HepG2 (cell line): ENCODE results near the gene PIK3C2B. TPM values are rescaled to one million over a fixed set of nuclear protein-coding genes. Genes with fewer than 3 reads are reported as not detected.

Experiments used
- ATAC-seq: fragments of 200-7000 bp; cut with Tn5 transposase; 3 replicates; pipeline ENCODE4 v1.9.1; 2020; ENCODE audit warnings: mild to moderate bottlenecking, moderate library complexity
- BruUV-seq: library from RNA; stranded (reverse); fragments of 400-500 nt; replicated peaks from 2 replicates; lab custom pipeline; 2021; lab: Mats Ljungman, UMichigan
- CTCF ChIA-PET: fragments of 300-600 bp; formaldehyde crosslinking; extraction: SDS; loops from one replicate; lab custom pipeline; 2021; ENCODE audit warnings: low total read pairs, inconsistent platforms, low intra/inter-chr PET ratio; lab: Yijun Ruan, JAX
- POLR2A ChIA-PET: fragments of 350-600 bp; sonication (Branson Sonifier 250); formaldehyde crosslinking; loops from one replicate; lab custom pipeline; 2020; ENCODE audit warnings: antibody characterized with exemption, inconsistent platforms; lab: Yijun Ruan, JAX
- DNase-seq: peaks from one replicate; pipeline ENCODE4 v3.0.0-alpha.2; 2015; ENCODE audit warnings: low spot score
- FAIRE-seq: peaks from 3 replicates; lab custom pipeline; 2011; peaks lifted over from hg19 to GRCh38; lab: Jason Lieb, UNC
- H2AFZ ChIP-seq: one replicate; pipeline ENCODE4 v1.6.1; 2011; ENCODE audit warnings: low read length, inconsistent platforms
- H3K27ac ChIP-seq: fragments of 300-600 bp; 3 replicates; pipeline ENCODE4 v1.8.0; 2011; ENCODE audit warnings: mixed run types, mild to moderate bottlenecking, mixed read lengths, low read length, inconsistent platforms; ENCODE audit not compliant: insufficient read depth; ENCODE audit errors: extremely low read length
- H3K27me3 ChIP-seq, 2 experiments: fragments of 200-600 bp in 1 of 2; 2 replicates in 1 of 2; 3 replicates in 1 of 2; pipeline versions ENCODE4 v1.6.0 to v1.8.0; 2011; ENCODE audit warnings: low read length in 2 of 2, mild to moderate bottlenecking in 2 of 2, moderate library complexity in 2 of 2, inconsistent platforms in 1 of 2; ENCODE audit not compliant: insufficient read depth in 2 of 2, control insufficient read depth in 1 of 2
- H3K36me3 ChIP-seq, 2 experiments: fragments of 200-600 bp in 1 of 2; replicated peaks in 1 of 2; 2 replicates in 1 of 2; 3 replicates in 1 of 2; pipeline versions ENCODE4 v1.5.1 to v1.8.0; 2011; ENCODE audit warnings: low read length in 2 of 2, inconsistent platforms in 1 of 2; ENCODE audit not compliant: insufficient read depth in 2 of 2, control insufficient read depth in 1 of 2
- H3K4me1 ChIP-seq: 2 replicates; pipeline ENCODE4 v1.5.1; 2012; ENCODE audit warnings: low read length, inconsistent platforms; ENCODE audit not compliant: insufficient read depth
- H3K4me2 ChIP-seq: 2 replicates; pipeline ENCODE4 v1.6.0; 2011; ENCODE audit warnings: low read depth, low read length, inconsistent platforms
- H3K4me3 ChIP-seq, 3 experiments: fragments of 200-600 bp in 1 of 3; sonication (generic), shearing (Covaris generic) in 1 of 3; replicated peaks in 1 of 3; 2 replicates each; pipeline ENCODE4 v1.5.1; 2011 to 2016; ENCODE audit warnings: low read length in 3 of 3, inconsistent platforms in 2 of 3, low read depth in 2 of 3, mild to moderate bottlenecking in 2 of 3, control low read depth in 1 of 3, mixed read lengths in 1 of 3; ENCODE audit not compliant: insufficient read depth in 1 of 3
- H3K79me2 ChIP-seq: one replicate; pipeline ENCODE4 v1.6.1; 2011; ENCODE audit warnings: low read length, inconsistent platforms; ENCODE audit not compliant: insufficient read depth
- H3K9ac ChIP-seq: 2 replicates; pipeline ENCODE4 v1.6.0; 2011; ENCODE audit warnings: mild to moderate bottlenecking, low read depth, low read length, inconsistent platforms; ENCODE audit not compliant: insufficient read depth
- H3K9me3 ChIP-seq: 2 replicates; pipeline ENCODE4 v1.5.1; 2012; ENCODE audit warnings: mild to moderate bottlenecking, low read length
- H4K20me1 ChIP-seq: 2 replicates; pipeline ENCODE4 v1.6.0; 2011; ENCODE audit warnings: inconsistent platforms, mild to moderate bottlenecking, low read length, moderate library complexity; ENCODE audit not compliant: insufficient read depth
- AGO2 ChIP-seq: fragments of 200-400 bp; formaldehyde crosslinking; optimal IDR thresholded peaks from 2 replicates; pipeline ENCODE3; 2017; ENCODE audit warnings: mild to moderate bottlenecking, low read depth, low read length, moderate library complexity
- DMAP1 ChIP-seq: IDR thresholded peaks from 2 replicates; pipeline ENCODE4 v1.6.1; 2016
- GATAD2A ChIP-seq: IDR thresholded peaks from 2 replicates; pipeline ENCODE4 v1.6.1; 2016
- KLF12 ChIP-seq: sonication (generic); formaldehyde crosslinking; IDR thresholded peaks from 2 replicates; pipeline ENCODE4 v1.4.0; 2020; ENCODE audit warnings: missing genetic modification reagents, borderline replicate concordance
- NFYC ChIP-seq: IDR thresholded peaks from 2 replicates; pipeline ENCODE4 v1.6.1; 2016; ENCODE audit warnings: missing genetic modification reagents, missing compliant biosample characterization
- RELA ChIP-seq: sonication (generic); formaldehyde crosslinking; IDR thresholded peaks from 2 replicates; pipeline ENCODE4 v1.4.0; 2020; ENCODE audit warnings: missing genetic modification reagents
- ZBTB42 ChIP-seq: sonication (generic); formaldehyde crosslinking; IDR thresholded peaks from 2 replicates; pipeline ENCODE4 v1.5.0; 2020; ENCODE audit warnings: mild to moderate bottlenecking, missing genetic modification reagents
- ZFP90 ChIP-seq: sonication (generic); formaldehyde crosslinking; IDR thresholded peaks from 2 replicates; pipeline ENCODE4 v1.8.0; 2022; ENCODE audit warnings: missing genetic modification reagents, mild to moderate bottlenecking, inconsistent platforms, borderline replicate concordance
- ZNF556 ChIP-seq: sonication (generic); formaldehyde crosslinking; IDR thresholded peaks from 2 replicates; pipeline ENCODE4 v1.4.0; 2020; ENCODE audit warnings: mild to moderate bottlenecking, missing genetic modification reagents, borderline replicate concordance
- ZNF652 ChIP-seq: IDR thresholded peaks from 2 replicates; pipeline ENCODE4 v1.6.1; 2016; ENCODE audit warnings: low read depth, borderline replicate concordance
- WGBS: methylation state at CpG from one replicate; pipeline ENCODE4 v1.1.6; 2017; ENCODE audit warnings: low lambda C conversion rate; 5-methylcytosine and 5-hydroxymethylcytosine counted together
- in situ Hi-C: cut with HindIII; loops from 2 replicates; pipeline ENCODE4 v1.10.0; 2017; ENCODE audit warnings: low pct_unique_long_range_greater_than_20kb; ENCODE audit not compliant: extremely low pct_ligation_motif_present
- intact Hi-C: fragments of 100-400 bp; cut with micrococcal nuclease; formaldehyde crosslinking; loops from one replicate; pipeline ENCODE4 v1.10.0; 2022; ENCODE audit not compliant: unreplicated experiment
- polyA plus RNA-seq, 8 experiments: library from polyadenylated mRNA; depleted of rRNA in 3 of 8; stranded (reverse) in 7 of 8; unstranded in 1 of 8; fragments of >200 nt; fragmentation: Illumina TruSeq in 4 of 8; extraction: Trizol in 4 of 8; gene quantifications; 2 replicates each; pipeline versions ENCODE4 v1.2.1 to v1.2.3, GENCODE V29; 2011 to 2016; ENCODE audit warnings: low read depth in 4 of 8, missing spikeins in 1 of 8, mixed read lengths in 1 of 8; ENCODE audit not compliant: insufficient read depth in 1 of 8
- total RNA-seq, 5 experiments: library from RNA; depleted of rRNA; stranded (reverse); fragments of >200 nt; fragmentation: Illumina TruSeq; extraction: Trizol; gene quantifications; 2 replicates each; pipeline ENCODE4 v1.2.3, GENCODE V29; 2016; ENCODE audit warnings: low read depth in 1 of 5
- TF ChIP-seq, protein P1 (sequence below), 2 experiments: sonication (generic) in 1 of 2; formaldehyde crosslinking in 1 of 2; IDR thresholded peaks; 2 replicates each; pipeline versions ENCODE4 v1.4.0 to v1.6.1; 2018 to 2020; ENCODE audit warnings: missing genetic modification reagents in 2 of 2, borderline replicate concordance in 1 of 2, low read depth in 1 of 2, mild to moderate bottlenecking in 1 of 2, missing biosample characterization in 1 of 2
- TF ChIP-seq, protein P2 (sequence below): sonication (generic); formaldehyde crosslinking; IDR thresholded peaks from 2 replicates; pipeline ENCODE4 v1.8.0; 2022; ENCODE audit warnings: mild to moderate bottlenecking, missing genetic modification reagents; ENCODE audit not compliant: insufficient replicate concordance

Gene PIK3C2B
- total and polyA plus RNA-seq, 2 of the 13 experiments (the other 11 are each of a cell fraction or from before 2014, with no cell fraction given) = 3.4 to 4.5 TPM

- TF ChIP-seq GATAD2A (CRISPR knock-in tag) (no peak), AGO2 (no peak), RELA (CRISPR knock-in tag) (no peak), ZFP90 (CRISPR knock-in tag) (no peak), ZBTB42 (CRISPR knock-in tag) (no peak)
- no peak overlapping the region for H3K9ac ChIP-seq
- no peak overlapping the region for H3K27ac ChIP-seq
- ChIA-PET CTCF (interaction anchor here (2.2 kb wide), 1 partner anchor 23 kb away, joined by 11 read pairs; no protein-coding TSS in a partner anchor), POLR2A (interaction anchor here (2.4 kb wide), 1 partner anchor 14 kb away, joined by 7 read pairs; the partner anchor contains the start of gene PIK3C2B)
- in situ Hi-C loops = no loop called here
- H2AFZ ChIP-seq = no peak overlapping the region
- DNase-seq = no peak
- H3K79me2 ChIP-seq = no peaks in the 10 kb centered on the region
- H3K36me3 ChIP-seq = no peaks in the 10 kb centered on the region
- BruUV-seq = no TSS peak
- no peak overlapping the region for H3K4me2 ChIP-seq
- peaks cover 29% of the 10 kb centered on the region for H3K4me1 ChIP-seq
- H3K4me3 ChIP-seq = no peak overlapping the region
- intact Hi-C loops = no loop called here
- 94% methylated on average over 6 of the region's 8 CpGs for WGBS
- no peak for FAIRE-seq
- no peaks in the 10 kb centered on the region for H3K27me3 ChIP-seq
- no peaks in the 10 kb centered on the region for H4K20me1 ChIP-seq
- H3K9me3 ChIP-seq = no peaks in the 10 kb centered on the region
- no peak for ATAC-seq
Observed at GRCh38 chr1:204480515-204480914, 14.1 kb downstream of the PIK3C2B start.

DNA sequence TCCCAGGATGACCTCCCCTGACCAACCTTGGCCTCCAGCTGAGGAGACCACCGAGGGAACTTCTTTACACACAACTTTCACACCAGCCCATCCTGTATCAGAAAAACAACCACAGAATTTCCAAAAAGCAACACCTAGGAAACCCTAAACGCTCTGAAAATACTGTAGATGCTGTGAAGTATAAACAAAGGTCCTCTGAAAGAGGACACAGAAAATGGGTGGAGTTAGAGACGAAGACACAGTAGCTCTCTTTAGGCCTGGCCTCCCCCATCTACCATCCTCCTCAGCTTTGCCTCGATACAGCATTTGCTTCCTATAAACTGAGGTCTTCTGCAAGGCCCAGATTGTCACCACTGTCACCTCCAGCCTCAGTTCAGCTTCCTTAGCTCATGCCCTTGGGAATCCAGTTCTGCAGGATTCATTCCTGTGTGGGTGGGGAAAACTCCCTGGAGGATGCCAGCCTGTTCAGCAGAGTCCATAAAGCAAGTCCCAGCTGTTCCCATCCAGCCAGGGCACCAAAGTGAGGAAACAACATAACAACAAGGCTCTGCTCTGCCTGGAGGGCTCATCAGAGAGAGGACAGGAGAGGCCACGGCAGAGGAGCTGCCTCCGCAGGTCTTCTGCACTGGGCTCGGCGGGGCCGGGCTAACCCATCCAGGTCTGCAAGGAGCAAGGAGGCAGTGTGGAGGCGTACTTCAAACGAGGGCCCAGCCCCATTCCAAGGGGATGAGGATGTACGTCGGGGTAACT lies 15.0 kb downstream of the PIK3C2B start:
- POLR2A ChIA-PET = interaction anchor here (1.7 to 2.4 kb wide), 2 partner anchors 15 kb away, joined by 5 to 7 read pairs; partner anchors contain the start of gene PIK3C2B
- Histone ChIP-seq H3K36me3 (no peaks in the 10 kb centered on the region), H3K4me3 (no peak overlapping the region), H3K4me2 (no peak overlapping the region), H3K27ac (no peak overlapping the region), H4K20me1 (no peaks in the 10 kb centered on the region), H3K9me3 (no peaks in the 10 kb centered on the region), H3K9ac (no peak overlapping the region), H3K4me1 (peaks cover 24% of the 10 kb centered on the region), H3K79me2 (no peaks in the 10 kb centered on the region), H2AFZ (no peak overlapping the region), H3K27me3 (no peaks in the 10 kb centered on the region)
- intact Hi-C loops = no loop called here
- in situ Hi-C loops = no loop called here
- FAIRE-seq = no peak
- no TSS peak for BruUV-seq
- WGBS = 84% methylated on average over 11 of the region's 13 CpGs
- CTCF ChIA-PET = no interaction called here
- TF ChIP-seq NFYC (CRISPR knock-in tag) = no peak
- TF ChIP-seq, protein P1, sequence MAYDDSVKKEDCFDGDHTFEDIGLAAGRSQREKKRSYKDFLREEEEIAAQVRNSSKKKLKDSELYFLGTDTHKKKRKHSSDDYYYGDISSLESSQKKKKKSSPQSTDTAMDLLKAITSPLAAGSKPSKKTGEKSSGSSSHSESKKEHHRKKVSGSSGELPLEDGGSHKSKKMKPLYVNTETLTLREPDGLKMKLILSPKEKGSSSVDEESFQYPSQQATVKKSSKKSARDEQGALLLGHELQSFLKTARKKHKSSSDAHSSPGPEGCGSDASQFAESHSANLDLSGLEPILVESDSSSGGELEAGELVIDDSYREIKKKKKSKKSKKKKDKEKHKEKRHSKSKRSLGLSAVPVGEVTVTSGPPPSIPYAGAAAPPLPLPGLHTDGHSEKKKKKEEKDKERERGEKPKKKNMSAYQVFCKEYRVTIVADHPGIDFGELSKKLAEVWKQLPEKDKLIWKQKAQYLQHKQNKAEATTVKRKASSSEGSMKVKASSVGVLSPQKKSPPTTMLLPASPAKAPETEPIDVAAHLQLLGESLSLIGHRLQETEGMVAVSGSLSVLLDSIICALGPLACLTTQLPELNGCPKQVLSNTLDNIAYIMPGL (CRISPR knock-in tag; IDR thresholded peaks at IDR 0.05; ENCODE audit: borderline replicate concordance in 1 of 2, low read depth in 1 of 2) = no peak
- TF ChIP-seq DMAP1 = no peak
- no peak for TF ChIP-seq ZNF556 (CRISPR knock-in tag)
- TF ChIP-seq KLF12 (CRISPR knock-in tag) = no peak
- no peak for TF ChIP-seq ZNF652 (CRISPR knock-in tag)
- TF ChIP-seq, protein P2, sequence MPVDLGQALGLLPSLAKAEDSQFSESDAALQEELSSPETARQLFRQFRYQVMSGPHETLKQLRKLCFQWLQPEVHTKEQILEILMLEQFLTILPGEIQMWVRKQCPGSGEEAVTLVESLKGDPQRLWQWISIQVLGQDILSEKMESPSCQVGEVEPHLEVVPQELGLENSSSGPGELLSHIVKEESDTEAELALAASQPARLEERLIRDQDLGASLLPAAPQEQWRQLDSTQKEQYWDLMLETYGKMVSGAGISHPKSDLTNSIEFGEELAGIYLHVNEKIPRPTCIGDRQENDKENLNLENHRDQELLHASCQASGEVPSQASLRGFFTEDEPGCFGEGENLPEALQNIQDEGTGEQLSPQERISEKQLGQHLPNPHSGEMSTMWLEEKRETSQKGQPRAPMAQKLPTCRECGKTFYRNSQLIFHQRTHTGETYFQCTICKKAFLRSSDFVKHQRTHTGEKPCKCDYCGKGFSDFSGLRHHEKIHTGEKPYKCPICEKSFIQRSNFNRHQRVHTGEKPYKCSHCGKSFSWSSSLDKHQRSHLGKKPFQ = no peak
- no peak for ATAC-seq
- DNase-seq = no peak
